ENCODE data around the gene ATG4A.

Gene ATG4A

DNA sequence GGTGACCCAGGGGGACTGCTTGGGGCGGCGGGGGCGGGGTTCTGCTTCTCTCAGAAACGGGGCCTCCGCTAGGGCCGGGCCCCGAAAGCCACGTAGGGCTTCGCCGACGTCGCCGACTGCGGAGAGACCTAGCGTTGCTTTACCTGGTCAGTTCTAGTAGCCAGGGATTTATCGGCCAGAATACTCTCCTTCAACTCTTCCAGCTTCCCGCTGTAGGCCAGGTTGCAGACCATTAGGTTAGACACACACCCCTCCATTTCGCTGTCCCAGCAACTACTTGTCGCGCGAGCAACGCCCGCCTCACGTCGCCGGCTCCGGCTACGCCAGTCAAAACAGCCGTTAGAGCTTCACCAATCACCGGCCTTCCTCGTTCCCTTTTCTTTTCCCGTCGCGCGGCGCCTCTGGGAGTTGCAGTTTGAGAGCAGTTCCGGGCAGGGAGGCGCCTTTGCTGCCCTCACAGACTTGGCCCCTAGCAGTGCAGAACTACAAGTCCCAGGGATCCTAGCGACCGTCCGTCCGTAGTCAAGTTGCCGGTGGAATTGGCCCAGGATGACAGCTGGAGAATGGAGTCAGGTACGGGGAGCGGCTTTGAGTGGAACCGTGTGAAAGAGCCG, at the start of gene ATG4A, which contains the start of gene PSMD10:
ATG4A (plus strand) TSS at position 515 of the 614 bp plus-strand sequence; CDS start at position 564, 49 bp downstream.
PSMD10 (minus strand) TSS at position 279 of the 614 bp plus-strand sequence; CDS start at position 257, 22 bp downstream.
- peak; percentile 97 for DNase-seq

- DNase-seq: no peak
Measured at GRCh38 chrX:108044554-108045256, 46.9 kb upstream of the ATG4A start, which contains the start of gene VSIG1. Gene VSIG1 (plus strand): TSS chrX:108045065. CDS start chrX:108045131, 66 bp downstream.

GRCh38 chrX:108049649-108050048, 41.9 kb upstream of the ATG4A start:
- DNase-seq: no peak

GRCh38 chrX:108053218-108053617, 38.4 kb upstream of the ATG4A start:
- DNase-seq: no peak

GRCh38 chrX:108055546-108055945, 36.0 kb upstream of the ATG4A start:
- DNase-seq: no peak

GRCh38 chrX:108059801-108060200, 31.8 kb upstream of the ATG4A start:
- no peak for DNase-seq

DNA sequence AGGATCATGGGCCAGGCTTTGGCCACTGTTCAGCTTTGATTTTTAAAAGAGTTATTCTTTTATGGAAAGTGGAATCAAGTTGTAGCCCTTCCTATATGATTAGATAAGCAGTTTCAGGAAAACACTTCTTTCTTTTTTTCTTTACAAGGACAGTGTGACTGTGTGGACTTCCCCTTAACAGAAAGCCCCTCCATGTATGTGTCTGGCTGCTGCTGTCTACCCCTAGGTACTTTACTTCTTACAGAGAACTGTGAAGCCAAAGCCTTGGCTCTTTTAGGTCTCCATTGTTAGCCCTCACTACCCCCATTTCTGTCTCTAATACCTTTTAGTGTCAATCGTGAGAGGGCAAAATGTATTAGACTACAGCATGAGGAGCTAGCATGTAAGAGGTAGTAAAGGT, 27.6 kb upstream of the ATG4A start:
- DNase-seq: no peak

- no peak for DNase-seq
Measured at GRCh38 chrX:108064613-108065012, 27.0 kb upstream of the ATG4A start.

- no peak for DNase-seq
Measured at GRCh38 chrX:108068121-108068520, 23.5 kb upstream of the ATG4A start.

- DNase-seq: no peak
Measured at GRCh38 chrX:108070891-108071290, 20.7 kb upstream of the ATG4A start.

- DNase-seq: no peak
Measured at GRCh38 chrX:108071578-108071977, 20.0 kb upstream of the ATG4A start.

GRCh38 chrX:108072746-108073145, 18.8 kb upstream of the ATG4A start:
- DNase-seq: no peak

GRCh38 chrX:108081110-108081509, 10.5 kb upstream of the ATG4A start:
- no peak for DNase-seq

GRCh38 chrX:108087792-108088191, 3.8 kb upstream of the ATG4A start:
- DNase-seq: no peak

GRCh38 chrX:108088511-108088910, 3.1 kb upstream of the ATG4A start:
- DNase-seq: no peak

GRCh38 chrX:108090491-108091263, 901 bp upstream of the ATG4A start:
- DNase-seq: no peak

GRCh38 chrX:108091878-108092291, 307 bp downstream of the ATG4A start:
- no peak for DNase-seq

GRCh38 chrX:108097380-108097779, 5.8 kb downstream of the ATG4A start:
- DNase-seq: no peak

- DNase-seq: no peak
Measured at GRCh38 chrX:108105473-108105872, 13.9 kb downstream of the ATG4A start.

DNA sequence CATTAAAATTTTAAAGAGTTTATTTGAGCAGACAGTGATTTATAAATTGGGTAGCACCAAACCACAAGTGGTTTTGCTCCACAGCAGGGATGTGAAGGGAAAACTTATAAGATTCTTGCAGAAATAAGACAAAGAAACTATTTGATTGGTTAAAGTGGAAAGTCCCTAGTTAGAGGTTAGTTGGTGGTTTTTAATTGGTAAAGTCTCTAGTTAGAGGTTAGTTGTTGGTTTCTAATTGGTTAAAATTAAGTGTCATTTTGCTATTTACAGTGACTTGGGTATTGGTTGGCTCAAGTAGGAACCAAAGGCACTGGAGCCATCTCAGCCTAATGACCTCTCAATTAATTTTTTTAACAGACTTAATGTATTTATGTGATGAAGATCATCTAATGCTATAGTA, 23.0 kb downstream of the ATG4A start:
- DNase-seq: no peak

GRCh38 chrX:108117988-108118387, 26.4 kb downstream of the ATG4A start:
- DNase-seq: peak; percentile 20

DNA sequence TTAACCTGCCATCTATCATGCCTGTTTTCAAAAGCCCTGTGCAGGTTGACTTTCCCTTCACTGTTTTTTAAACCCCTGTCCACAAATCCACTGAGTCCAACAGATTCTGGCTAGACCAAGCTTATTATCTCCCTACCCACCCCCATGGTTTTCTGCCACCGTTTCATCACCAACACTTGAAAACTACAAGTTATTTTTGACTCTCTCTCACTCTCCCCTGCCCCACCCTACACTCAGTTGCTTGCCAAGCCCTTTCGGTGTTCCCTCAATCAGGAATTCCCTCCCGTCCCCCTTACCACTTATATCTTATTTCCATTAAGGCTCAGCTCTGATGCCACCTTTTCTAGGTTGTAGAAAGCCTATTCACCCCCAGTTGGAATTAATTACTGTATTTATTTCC, 29.7 kb downstream of the ATG4A start:
- no peak for DNase-seq

DNA sequence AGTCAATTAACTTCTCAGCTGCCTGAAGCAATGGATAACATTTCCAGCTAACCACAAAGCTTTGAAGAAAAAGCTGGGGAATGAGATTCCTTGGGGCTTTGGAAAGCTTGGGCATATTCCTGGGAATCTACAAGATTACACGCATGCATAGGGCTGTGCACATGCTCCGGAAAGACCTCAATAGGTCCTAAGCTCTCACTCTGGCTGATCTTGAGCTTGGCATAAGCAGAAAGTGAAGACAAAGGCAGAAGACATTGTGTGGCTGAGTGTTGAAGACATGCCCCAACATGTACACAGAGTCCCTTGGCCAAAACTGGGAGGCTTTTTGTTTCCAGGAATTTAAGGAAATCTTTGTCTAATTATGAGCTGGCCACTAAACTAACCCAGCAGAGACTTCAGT, 31.2 kb downstream of the ATG4A start:
- no peak for DNase-seq
